ENCODE results near the gene ADAR.

ADAR gene

GRCh38 chr1:154546264-154547063, 61.5 kb downstream of the ADAR start:
- peak; percentile 82 for DNase-seq (ENCODE audit: extremely low spot score)
- peak; percentile 89 for TF ChIP-seq CTCF (IDR thresholded peaks at IDR 0.05; ENCODE audit: control extremely low read depth, extremely low read depth, low read depth, missing control alignments)
- POLR2A ChIA-PET = interaction anchor here (0.7 kb wide), 1 partner anchor 60 kb away, joined by 3 read pairs; no protein-coding TSS in a partner anchor

GRCh38 chr1:154541231-154541630, 66.8 kb downstream of the ADAR start:
- CTCF ChIA-PET = interaction anchor here (0.9 to 10.7 kb wide), 3 partner anchors 46 to 61 kb away, joined by 3 to 60 read pairs (median 3); no protein-coding TSS in a partner anchor
- POLR2A ChIA-PET = no interaction called here
- no peak for DNase-seq (ENCODE audit: extremely low spot score)
- TF ChIP-seq CTCF (IDR thresholded peaks at IDR 0.05; ENCODE audit: control extremely low read depth, extremely low read depth, low read depth, missing control alignments) = no peak

More at GRCh38 chr1:154546264-154547063, 61.5 kb downstream of the ADAR start:
- CTCF ChIA-PET = interaction anchor here (0.6 to 14.3 kb wide), 72 partner anchors 9 to 473 kb away, joined by 3 to 369 read pairs (median 4); partner anchors contain the start of genes SHE, TDRD10 and UBE2Q1

- CTCF ChIA-PET = interaction anchor here (10.7 kb wide), 1 partner anchor 60 kb away, joined by 60 read pairs; no protein-coding TSS in a partner anchor
- TF ChIP-seq CTCF (IDR thresholded peaks at IDR 0.05; ENCODE audit: control extremely low read depth, extremely low read depth, low read depth, missing control alignments) = no peak
- DNase-seq (ENCODE audit: extremely low spot score) = no peak
- POLR2A ChIA-PET = no interaction called here
These were observed 68.2 kb downstream of the ADAR start for GRCh38 chr1:154539486-154540483.

GRCh38 chr1:154536570-154536969, 71.4 kb downstream of the ADAR start:
- DNase-seq (ENCODE audit: extremely low spot score) = no peak
- TF ChIP-seq CTCF (IDR thresholded peaks at IDR 0.05; ENCODE audit: control extremely low read depth, extremely low read depth, low read depth, missing control alignments) = no peak
- ChIA-PET POLR2A (no interaction called here), CTCF (interaction anchor here (0.6 to 10.7 kb wide), 4 partner anchors 9 to 56 kb away, joined by 3 to 60 read pairs (median 9); no protein-coding TSS in a partner anchor)

GRCh38 chr1:154533952-154534844, 73.8 kb downstream of the ADAR start:
- ChIA-PET POLR2A (no interaction called here), CTCF (interaction anchor here (1.2 to 10.7 kb wide), 6 partner anchors 11 to 54 kb away, joined by 3 to 60 read pairs (median 4); no protein-coding TSS in a partner anchor)
- TF ChIP-seq CTCF (IDR thresholded peaks at IDR 0.05; ENCODE audit: control extremely low read depth, extremely low read depth, low read depth, missing control alignments) = peak; percentile 10
- peak; percentile 38 for DNase-seq (ENCODE audit: extremely low spot score)

Data from GM10248 (cell line).